HCT116 (cell line): ENCODE results near the gene GRIP1. TPM values are rescaled to one million over a fixed set of nuclear protein-coding genes. Genes with fewer than 3 reads are reported as not detected.
"Not testable (repeated sequence)": the region's sequence is repeated elsewhere in the genome, so short reads cannot be mapped to it uniquely, and the experiment has no call there.

ENCODE experiments used
- ATAC-seq: fragments of 200-7000 bp; cut with Tn5 transposase; 2 replicates; pipeline ENCODE4 v1.9.1; 2020; ENCODE audit warnings: mild to moderate bottlenecking, moderate library complexity
- BruUV-seq: library from RNA; stranded (reverse); fragments of 400-500 nt; replicated peaks from 2 replicates; lab custom pipeline; 2021; lab: Mats Ljungman, UMichigan
- CTCF ChIA-PET: fragments of 300-600 bp; sonication (Branson Sonifier 250); formaldehyde crosslinking; loops from one replicate; lab custom pipeline; 2021; ENCODE audit warnings: antibody characterized with exemption; lab: Charles Lee
- POLR2A ChIA-PET: fragments of 300-600, 350-600 bp; sonication (Branson Sonifier 250); formaldehyde crosslinking; loops from one replicate; lab custom pipeline; 2021; ENCODE audit warnings: antibody characterized with exemption; lab: Charles Lee
- RAD21 ChIA-PET, 2 experiments: fragments of 300-600 bp; sonication (Branson Sonifier 250); formaldehyde crosslinking; loops; one replicate each; lab custom pipeline; 2023; ENCODE audit warnings: low total read pairs in 2 of 2; ENCODE audit not compliant: uncharacterized antibody in 2 of 2, unreplicated experiment in 2 of 2, low non-redundant PET in 1 of 2; lab: Charles Lee
- DNase-seq: peaks from one replicate; pipeline ENCODE4 v3.0.0-alpha.2; 2010; ENCODE audit warnings: low read depth, low spot score
- H2AFZ ChIP-seq: fragments of 200-600 bp; shearing (Covaris generic), sonication (generic); 2 replicates; pipeline ENCODE4 v1.6.1; 2017; ENCODE audit warnings: low read depth, mixed run types, mixed read lengths, antibody characterized with exemption, low read length; ENCODE audit not compliant: poor library complexity, severe bottlenecking
- H3K27ac ChIP-seq: 2 replicates; pipeline ENCODE4 v1.5.1; 2012; ENCODE audit warnings: low read depth, low read length
- H3K27me3 ChIP-seq: fragments of 200-600 bp; sonication (generic); 2 replicates; pipeline ENCODE4 v1.6.1; 2016; ENCODE audit warnings: mixed run types, low read length, mixed read lengths; ENCODE audit not compliant: insufficient read depth
- H3K36me3 ChIP-seq, 2 experiments: fragments of 200-500 bp in 1 of 2; fragments of 200-600 bp in 1 of 2; sonication (Bioruptor generic) in 1 of 2; sonication (generic) in 1 of 2; 2 replicates each; pipeline versions ENCODE4 v1.5.1 to v1.6.1; 2014 to 2016; ENCODE audit warnings: low read length in 2 of 2, inconsistent platforms in 1 of 2, mixed read lengths in 1 of 2, mixed run types in 1 of 2; ENCODE audit not compliant: insufficient read depth in 2 of 2, control insufficient read depth in 1 of 2
- H3K4me1 ChIP-seq, 2 experiments: fragments of 200-600 bp in 1 of 2; sonication (generic) in 1 of 2; 2 replicates each; pipeline versions ENCODE4 v1.5.1 to v1.6.1; 2012 to 2017; ENCODE audit warnings: low read length in 2 of 2, inconsistent platforms in 1 of 2, mild to moderate bottlenecking in 1 of 2, mixed read lengths in 1 of 2, mixed run types in 1 of 2, moderate library complexity in 1 of 2; ENCODE audit not compliant: insufficient read depth in 2 of 2, control insufficient read depth in 1 of 2
- H3K4me2 ChIP-seq: fragments of 200-600 bp; sonication (generic); 2 replicates; pipeline ENCODE4 v1.6.1; 2017; ENCODE audit warnings: mixed run types, low read length, mixed read lengths
- H3K4me3 ChIP-seq, 2 experiments: fragments of 200-600 bp in 1 of 2; sonication (generic) in 1 of 2; replicated peaks in 1 of 2; 2 replicates each; pipeline ENCODE4 v1.5.1; 2011 to 2016; ENCODE audit warnings: low read length in 2 of 2, control low read depth in 1 of 2, low read depth in 1 of 2, mild to moderate bottlenecking in 1 of 2, mixed read lengths in 1 of 2, mixed run types in 1 of 2
- H3K79me2 ChIP-seq: fragments of 200-600 bp; sonication (generic); 2 replicates; pipeline ENCODE4 v1.6.1; 2017; ENCODE audit warnings: mild to moderate bottlenecking, mixed run types, low read length, moderate library complexity, mixed read lengths; ENCODE audit not compliant: insufficient read depth
- H3K9ac ChIP-seq: fragments of 200-600 bp; sonication (generic); 2 replicates; pipeline ENCODE4 v1.6.1; 2016; ENCODE audit warnings: low read length, mixed read lengths
- H3K9me2 ChIP-seq: fragments of 200-600 bp; sonication (generic), shearing (Covaris generic); 2 replicates; pipeline ENCODE4 v1.6.1; 2017; ENCODE audit warnings: mixed run types, mild to moderate bottlenecking, moderate library complexity; ENCODE audit not compliant: insufficient read depth
- H3K9me3 ChIP-seq, 2 experiments: fragments of 200-500 bp in 1 of 2; fragments of 200-600 bp in 1 of 2; sonication (Bioruptor generic) in 1 of 2; sonication (generic) in 1 of 2; 2 replicates each; pipeline ENCODE4 v1.6.1; 2014 to 2017; ENCODE audit warnings: low read length in 2 of 2, mixed read lengths in 2 of 2, inconsistent platforms in 1 of 2, low read depth in 1 of 2, mild to moderate bottlenecking in 1 of 2, mixed run types in 1 of 2, moderate library complexity in 1 of 2; ENCODE audit not compliant: control insufficient read depth in 1 of 2, insufficient read depth in 1 of 2
- H4K20me1 ChIP-seq: fragments of 200-600 bp; sonication (generic), shearing (Covaris generic); 2 replicates; pipeline ENCODE4 v1.6.1; 2017; ENCODE audit warnings: mixed run types, mild to moderate bottlenecking, moderate library complexity; ENCODE audit not compliant: insufficient read depth
- EZH2 ChIP-seq: fragments of 200-600 bp; sonication (generic); IDR thresholded peaks from 2 replicates; pipeline ENCODE4 v1.6.1; 2017; ENCODE audit warnings: antibody characterized with exemption, mixed run types
- EZH2phosphoT487 ChIP-seq: fragments of 200-600 bp; IDR thresholded peaks from 2 replicates; pipeline ENCODE4 v1.6.1; 2018; ENCODE audit warnings: antibody characterized with exemption, borderline replicate concordance
- JUND ChIP-seq: IDR thresholded peaks from 2 replicates; pipeline ENCODE4 v1.6.1; 2012
- SIN3A ChIP-seq: IDR thresholded peaks from 2 replicates; pipeline ENCODE4 v1.6.1; 2012; ENCODE audit warnings: low read depth
- SP1 ChIP-seq: IDR thresholded peaks from 2 replicates; pipeline ENCODE4 v1.6.1; 2012; ENCODE audit warnings: low read depth
- YY1 ChIP-seq: IDR thresholded peaks from 2 replicates; pipeline ENCODE4 v1.6.1; 2011; ENCODE audit warnings: low read length, low read depth, moderate library complexity, mild to moderate bottlenecking; ENCODE audit not compliant: insufficient replicate concordance; ENCODE audit errors: extremely low read depth
- intact Hi-C: fragments of 100-400 bp; cut with micrococcal nuclease; formaldehyde crosslinking; loops from 2 replicates; pipeline ENCODE4 v1.10.0; 2022
- total RNA-seq: library from RNA; stranded (reverse); gene quantifications from one replicate; pipeline ENCODE4 v1.2.1, GENCODE V29; 2021; ENCODE audit not compliant: unreplicated experiment

Gene GRIP1
- total RNA-seq, 1 experiment from 2014 or later = not detected

GRCh38 chr12:66499000-66499399 lies 179.9 kb downstream of the GRIP1 start:
- no TSS peak for BruUV-seq
- no peaks in the 10 kb centered on the region for H3K9me3 ChIP-seq
- ChIA-PET POLR2A (no interaction called here), RAD21 (no interaction called here), CTCF (no interaction called here)
- peaks cover 28% of the 10 kb centered on the region for H3K27me3 ChIP-seq
- no peak overlapping the region for H3K9ac ChIP-seq
- DNase-seq (no peak), ATAC-seq (no peak)
- no peak overlapping the region for H2AFZ ChIP-seq
- no peak overlapping the region for H3K4me3 ChIP-seq
- no peaks in the 10 kb centered on the region for H3K79me2 ChIP-seq
- no peaks in the 10 kb centered on the region for H3K36me3 ChIP-seq
- no peak overlapping the region for H3K4me2 ChIP-seq
- TF ChIP-seq SIN3A (no peak), YY1 (no peak), EZH2phosphoT487 (no peak), EZH2 (no peak), SP1 (no peak), JUND (no peak)
- no peak overlapping the region for H3K27ac ChIP-seq
- intact Hi-C loops = no loop called here
- no peaks in the 10 kb centered on the region for H3K9me2 ChIP-seq
- no peaks in the 10 kb centered on the region for H4K20me1 ChIP-seq
- H3K4me1 ChIP-seq = no peaks in the 10 kb centered on the region

DNA sequence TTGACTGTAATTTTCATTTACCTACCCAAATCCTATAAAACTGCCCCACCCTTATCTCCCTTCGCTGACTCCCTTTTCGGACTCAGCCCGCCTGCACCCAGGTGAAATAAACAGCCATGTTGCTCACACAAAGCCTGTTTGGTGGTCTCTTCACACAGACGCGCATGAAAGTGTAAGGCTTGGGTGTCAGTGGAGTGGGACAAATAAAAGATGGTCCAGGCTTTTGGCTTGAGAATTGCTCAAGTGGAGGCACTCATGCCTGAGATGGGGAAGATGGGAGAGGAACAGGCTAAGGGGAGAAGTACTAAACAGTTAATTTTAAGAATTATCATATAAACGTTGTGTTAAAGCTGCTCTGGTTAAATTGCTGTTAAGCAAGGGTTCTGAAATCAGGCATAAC lies 180.8 kb downstream of the GRIP1 start:
- POLR2A ChIA-PET, H3K9me3 ChIP-seq, RAD21 ChIA-PET, H3K9me2 ChIP-seq, CTCF ChIA-PET, DNase-seq, H3K27ac ChIP-seq, H3K79me2 ChIP-seq, BruUV-seq, H3K36me3 ChIP-seq, H3K4me2 ChIP-seq, intact Hi-C loops, H4K20me1 ChIP-seq, H3K4me3 ChIP-seq, H3K4me1 ChIP-seq, H3K9ac ChIP-seq, ATAC-seq, H2AFZ ChIP-seq: not testable (repeated sequence)
- peaks cover 29% of the 10 kb centered on the region for H3K27me3 ChIP-seq
